Measurements from ENCODE around the gene EMC6.
A peak's percentile ranks its signal among the peaks of the same experiment; 100 is the strongest.

The EMC6 gene

GRCh38 chr17:3656755-3657587 is 11.6 kb upstream of the EMC6 start:
- no peak for DNase-seq

GRCh38 chr17:3657588-3657869 is 11.1 kb upstream of the EMC6 start:
- DNase-seq: no peak

- DNase-seq: no peak
These were observed 10.5 kb upstream of the EMC6 start for GRCh38 chr17:3657874-3658783.

- no peak for DNase-seq
These were observed 9.7 kb upstream of the EMC6 start for GRCh38 chr17:3658784-3659449.

- DNase-seq: no peak
These were observed 9.0 kb upstream of the EMC6 start for GRCh38 chr17:3659541-3660111.

- no peak for DNase-seq
These were observed 8.2 kb upstream of the EMC6 start for GRCh38 chr17:3660311-3660891.

GRCh38 chr17:3663102-3664011 is 5.3 kb upstream of the EMC6 start:
- no peak for DNase-seq

GRCh38 chr17:3665834-3666233 is 2.8 kb upstream of the EMC6 start:
- DNase-seq: no peak

GRCh38 chr17:3666516-3666915 is 2.1 kb upstream of the EMC6 start:
- no peak for DNase-seq

GRCh38 chr17:3667366-3668278 is 990 bp upstream of the EMC6 start:
- DNase-seq: peak; percentile 36

- DNase-seq: no peak
These were observed 404 bp downstream of the EMC6 start for GRCh38 chr17:3669085-3669347.

GRCh38 chr17:3669548-3669947 is 936 bp downstream of the EMC6 start:
- no peak for DNase-seq

GRCh38 chr17:3672571-3672970 is 4.0 kb downstream of the EMC6 start:
- DNase-seq: no peak

GRCh38 chr17:3675886-3676285 is 7.3 kb downstream of the EMC6 start:
- DNase-seq: no peak

GRCh38 chr17:3678095-3678820 is 9.6 kb downstream of the EMC6 start:
- no peak for DNase-seq

- DNase-seq: no peak
These were observed 10.4 kb downstream of the EMC6 start for GRCh38 chr17:3678821-3679530.

GRCh38 chr17:3679531-3680126 is 11.0 kb downstream of the EMC6 start:
- DNase-seq: no peak

GRCh38 chr17:3681057-3681456 is 12.4 kb downstream of the EMC6 start:
- DNase-seq: no peak

- DNase-seq: no peak
These were observed 13.0 kb downstream of the EMC6 start for GRCh38 chr17:3681565-3681964.

Data from stimulated activated CD8-positive, alpha-beta memory T cell treated with anti-CD3 and anti-CD28 coated beads, Interleukin-4, amount 100 ng/mL, for 48 hours (primary cell).